Measurements from ENCODE around the gene NASP. TPM values are rescaled to one million over a fixed set of nuclear protein-coding genes. Genes with fewer than 3 reads are reported as not detected.

The NASP gene
- total RNA-seq, 1 experiment from 2014 or later: 514 TPM

- no peak overlapping the region for H2BK15ac ChIP-seq (ENCODE audit: low read depth, low read length)
- Mint-ChIP-seq H3K9me3 (peaks cover 2 to 3% of the 10 kb centered on the region in 2 experiments; a peak in 3 of 5 replicates), H3K27me3 (ENCODE audit: low read depth) (peaks cover 3% of the 10 kb centered on the region; the same call in 1 of the 2 replicates), H3K4me1 (peaks cover 22 to 29% of the 10 kb centered on the region in 2 experiments), H3K4me3 (peak overlapping the region; percentile 99 to 100), H3K36me3 (ENCODE audit: insufficient read depth in 1 of 3, low read depth in 3 of 3) (peaks cover 30 to 39% (median 36%) of the 10 kb centered on the region in 3 experiments), H3K27ac (peak overlapping the region; percentile 99 to 100 (median 100))
- peaks cover 6% of the 10 kb centered on the region for H3K23me2 ChIP-seq (ENCODE audit: insufficient read length, low read depth, low read length, poor library complexity, severe bottlenecking)
- H3K79me1 ChIP-seq (ENCODE audit: insufficient read depth, low read depth, low read length, poor library complexity, severe bottlenecking): no peaks in the 10 kb centered on the region
- H3K23ac ChIP-seq (ENCODE audit: insufficient read length, low read depth, low read length): no peak overlapping the region
- peak overlapping the region; percentile 44 for H2AK5ac ChIP-seq (ENCODE audit: insufficient read length, low read length)
- no peaks in the 10 kb centered on the region for H3K9me3 ChIP-seq (ENCODE audit: control insufficient read depth, low read depth, low read length)
- H3K4me2 ChIP-seq (ENCODE audit: insufficient read depth, insufficient read length, low read length): peak overlapping the region; percentile 86
- peak; percentile 33; the same call in 1 of the 3 replicates for TF ChIP-seq CTCF (conservative IDR thresholded peaks at IDR 0.05)
- peak overlapping the region; percentile 100 for H3K9ac ChIP-seq (ENCODE audit: extremely low read depth, insufficient read length, low read length)
- H3K79me2 ChIP-seq (ENCODE audit: insufficient read depth, low read length): peaks cover 46% of the 10 kb centered on the region
- H4K20me1 ChIP-seq (ENCODE audit: control insufficient read depth, insufficient read depth, insufficient read length): no peaks in the 10 kb centered on the region
- H3K4ac ChIP-seq (ENCODE audit: low read depth, low read length): peak overlapping the region; percentile 90; the same call in 1 of the 2 replicates
- peak overlapping the region; percentile 96 for H4K5ac ChIP-seq (ENCODE audit: insufficient read length, low read depth, low read length)
- peak overlapping the region; percentile 76 for H2BK5ac ChIP-seq (ENCODE audit: insufficient read length, low read length)
- DNase-seq: peak; percentile 93
- H2BK120ac ChIP-seq (ENCODE audit: low read depth, low read length, poor library complexity, severe bottlenecking): peak overlapping the region; percentile 62
- H3K56ac ChIP-seq (ENCODE audit: insufficient read length, low read depth, low read length): peak overlapping the region; percentile 77
- H4K91ac ChIP-seq (ENCODE audit: insufficient read length, low read depth, low read length): peak overlapping the region; percentile 87
- H3K27me3 ChIP-seq (ENCODE audit: insufficient read depth, low read length): no peaks in the 10 kb centered on the region
- peak overlapping the region; percentile 99 for H3K18ac ChIP-seq (ENCODE audit: insufficient read length, low read depth, low read length)
- H3K4me1 ChIP-seq (ENCODE audit: insufficient read depth, low read length): no peaks in the 10 kb centered on the region; the same call in 1 of the 2 replicates
- H2AFZ ChIP-seq (ENCODE audit: low read length): no peak overlapping the region
- H4K8ac ChIP-seq (replicated peaks; ENCODE audit: insufficient read length, low read depth, low read length): peak overlapping the region; percentile 39
- H3T11ph ChIP-seq (ENCODE audit: low read length): peak overlapping the region; percentile 26
- H3K27ac ChIP-seq (ENCODE audit: insufficient read length, low read depth, low read length): peak overlapping the region; percentile 86
- H2BK12ac ChIP-seq (ENCODE audit: insufficient read length, low read depth, low read length): no peak overlapping the region
- no CpG with 5 or more reads among the region's 59 CpGs for whole genome bisulfite sequencing (ENCODE audit: extremely low coverage, insufficient read length, low lambda C conversion rate)
- H2BK20ac ChIP-seq (ENCODE audit: low read depth, low read length, poor library complexity, severe bottlenecking): no peak overlapping the region
- peak overlapping the region; percentile 100 for H3K14ac ChIP-seq (ENCODE audit: insufficient read depth, low read length)
Measured at GRCh38 chr1:45584351-45585109, 689 bp downstream of the NASP start.

All from H9 (cell line).